Testis (tissue), 2 donors: Measurements from ENCODE around the gene TJP1.

Experiments used
- CTCF ChIP-seq, 3 experiments: fragments of 450-650 bp in 2 of 3; fragments of 200-600 bp in 1 of 3; sonication (generic) in 1 of 3; IDR thresholded peaks; one replicate each; pipeline ENCODE4 v1.5.1; 2016 to 2019; ENCODE audit warnings: antibody characterized with exemption in 3 of 3, mild to moderate bottlenecking in 2 of 3, moderate library complexity in 1 of 3
- POLR2A ChIP-seq: fragments of 450-650 bp; IDR thresholded peaks from one replicate; pipeline ENCODE4 v1.6.1; 2017; ENCODE audit warnings: antibody characterized with exemption, mild to moderate bottlenecking, moderate library complexity

- TF ChIP-seq CTCF (IDR thresholded peaks at IDR 0.05) = no peak
- no peak for TF ChIP-seq POLR2A
These were observed 37.1 kb downstream of the TJP1 start for GRCh38 chr15:29785136-29785535.
